WI38 (cell line): ENCODE results near the gene TBX2.

Experiments used
- H3K4me3 ChIP-seq: 2 replicates; pipeline ENCODE4 v1.5.1; 2011; ENCODE audit warnings: low read depth, mild to moderate bottlenecking, control low read depth, low read length
- TF ChIP-seq, protein P1 (sequence below): IDR thresholded peaks from 2 replicates; pipeline ENCODE4 v1.5.1; 2012; ENCODE audit warnings: low read depth, mild to moderate bottlenecking, control low read depth, low read length

TBX2 gene

DNA sequence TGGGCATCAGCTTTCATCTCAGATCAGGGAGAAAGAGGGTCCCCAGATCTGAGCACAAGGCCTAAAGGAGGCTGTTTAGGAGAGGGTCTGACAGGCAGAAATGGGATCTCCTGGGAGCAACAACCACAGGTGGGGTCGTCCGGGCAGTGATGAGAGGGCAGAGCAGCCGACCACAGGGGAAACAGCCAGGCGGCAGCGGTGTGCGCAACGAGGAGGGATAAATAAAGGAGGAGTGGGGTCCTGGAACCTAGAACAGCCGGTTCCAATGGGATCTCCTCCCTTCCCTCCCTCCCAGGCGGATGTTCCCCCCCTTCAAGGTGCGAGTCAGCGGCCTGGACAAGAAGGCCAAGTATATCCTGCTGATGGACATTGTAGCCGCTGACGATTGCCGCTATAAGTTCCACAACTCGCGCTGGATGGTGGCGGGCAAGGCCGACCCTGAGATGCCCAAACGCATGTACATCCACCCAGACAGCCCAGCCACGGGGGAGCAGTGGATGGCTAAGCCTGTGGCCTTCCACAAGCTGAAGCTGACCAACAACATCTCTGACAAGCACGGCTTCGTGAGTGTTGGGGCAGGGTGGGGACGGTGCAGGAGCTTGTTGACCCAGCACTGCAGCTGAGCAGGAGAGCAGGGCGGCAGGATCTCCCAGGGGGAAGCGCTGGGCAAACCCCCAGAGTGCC is 1.9 kb downstream of the TBX2 start:
- TF ChIP-seq, protein P1, sequence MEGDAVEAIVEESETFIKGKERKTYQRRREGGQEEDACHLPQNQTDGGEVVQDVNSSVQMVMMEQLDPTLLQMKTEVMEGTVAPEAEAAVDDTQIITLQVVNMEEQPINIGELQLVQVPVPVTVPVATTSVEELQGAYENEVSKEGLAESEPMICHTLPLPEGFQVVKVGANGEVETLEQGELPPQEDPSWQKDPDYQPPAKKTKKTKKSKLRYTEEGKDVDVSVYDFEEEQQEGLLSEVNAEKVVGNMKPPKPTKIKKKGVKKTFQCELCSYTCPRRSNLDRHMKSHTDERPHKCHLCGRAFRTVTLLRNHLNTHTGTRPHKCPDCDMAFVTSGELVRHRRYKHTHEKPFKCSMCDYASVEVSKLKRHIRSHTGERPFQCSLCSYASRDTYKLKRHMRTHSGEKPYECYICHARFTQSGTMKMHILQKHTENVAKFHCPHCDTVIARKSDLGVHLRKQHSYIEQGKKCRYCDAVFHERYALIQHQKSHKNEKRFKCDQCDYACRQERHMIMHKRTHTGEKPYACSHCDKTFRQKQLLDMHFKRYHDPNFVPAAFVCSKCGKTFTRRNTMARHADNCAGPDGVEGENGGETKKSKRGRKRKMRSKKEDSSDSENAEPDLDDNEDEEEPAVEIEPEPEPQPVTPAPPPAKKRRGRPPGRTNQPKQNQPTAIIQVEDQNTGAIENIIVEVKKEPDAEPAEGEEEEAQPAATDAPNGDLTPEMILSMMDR, result no peak
- H3K4me3 ChIP-seq, result peak overlapping the region; percentile 98

DNA sequence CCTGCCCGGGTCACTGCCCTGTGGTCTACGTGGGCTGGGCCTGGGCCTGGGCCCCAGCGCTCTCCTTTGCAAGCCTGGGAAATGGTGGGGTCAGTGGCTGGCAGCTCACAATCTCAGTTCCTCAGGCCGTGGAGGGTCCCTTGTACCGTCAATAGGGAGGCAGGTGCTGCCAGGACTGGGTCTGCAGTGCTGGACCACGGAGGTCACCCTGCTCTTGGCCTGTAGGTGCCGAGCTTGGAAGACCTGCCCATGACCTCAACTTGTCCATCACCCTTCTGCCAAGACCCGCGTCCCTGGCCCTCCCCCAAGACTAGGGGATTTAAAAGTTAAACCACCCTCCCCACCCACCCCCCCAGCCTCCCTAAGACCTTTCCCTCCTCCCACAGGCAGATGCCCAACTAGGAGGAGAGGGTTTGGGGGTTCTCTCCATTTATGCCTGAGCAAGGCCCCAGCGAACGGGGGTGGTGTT is 2.5 kb downstream of the TBX2 start:
- H3K4me3 ChIP-seq, result peak overlapping the region; percentile 98
- TF ChIP-seq, protein P1, result no peak

DNA sequence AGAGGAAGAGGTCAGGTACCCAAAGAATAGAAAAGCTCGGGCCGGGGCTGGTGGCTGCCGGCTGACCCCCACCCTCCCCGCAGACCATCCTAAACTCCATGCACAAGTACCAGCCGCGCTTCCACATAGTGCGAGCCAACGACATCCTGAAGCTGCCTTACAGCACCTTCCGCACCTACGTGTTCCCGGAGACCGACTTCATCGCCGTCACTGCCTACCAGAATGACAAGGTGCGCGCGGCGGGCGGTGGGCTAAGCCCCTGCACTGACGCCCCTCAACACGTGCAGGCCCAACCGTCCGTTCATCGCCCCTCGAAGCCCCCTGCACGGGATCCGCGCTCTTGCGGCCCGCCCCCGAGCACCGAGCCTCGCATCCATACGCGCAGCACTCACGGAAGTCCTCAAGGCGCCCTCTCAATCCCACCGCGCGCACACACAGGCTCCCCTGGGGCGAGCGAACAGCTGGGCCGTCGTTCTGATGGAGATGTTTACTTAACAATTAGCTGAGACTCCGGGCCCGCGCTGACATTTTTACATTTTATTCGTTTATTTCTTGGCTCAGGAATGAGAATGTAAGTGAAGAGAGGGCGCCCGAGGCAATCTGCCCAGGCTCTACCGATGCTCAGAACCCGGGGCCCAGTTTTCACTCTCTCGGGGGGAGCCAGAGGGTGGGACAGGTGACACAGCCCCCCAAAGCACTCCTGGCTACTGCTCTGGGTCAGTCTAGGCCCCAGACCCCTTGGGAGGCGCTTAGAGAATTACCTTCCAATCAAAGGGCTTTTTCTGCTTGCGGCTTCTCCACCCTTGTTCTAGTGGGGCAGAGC is 3.5 kb downstream of the TBX2 start:
- H3K4me3 ChIP-seq, result peak overlapping the region; percentile 98
- TF ChIP-seq, protein P1, result no peak

DNA sequence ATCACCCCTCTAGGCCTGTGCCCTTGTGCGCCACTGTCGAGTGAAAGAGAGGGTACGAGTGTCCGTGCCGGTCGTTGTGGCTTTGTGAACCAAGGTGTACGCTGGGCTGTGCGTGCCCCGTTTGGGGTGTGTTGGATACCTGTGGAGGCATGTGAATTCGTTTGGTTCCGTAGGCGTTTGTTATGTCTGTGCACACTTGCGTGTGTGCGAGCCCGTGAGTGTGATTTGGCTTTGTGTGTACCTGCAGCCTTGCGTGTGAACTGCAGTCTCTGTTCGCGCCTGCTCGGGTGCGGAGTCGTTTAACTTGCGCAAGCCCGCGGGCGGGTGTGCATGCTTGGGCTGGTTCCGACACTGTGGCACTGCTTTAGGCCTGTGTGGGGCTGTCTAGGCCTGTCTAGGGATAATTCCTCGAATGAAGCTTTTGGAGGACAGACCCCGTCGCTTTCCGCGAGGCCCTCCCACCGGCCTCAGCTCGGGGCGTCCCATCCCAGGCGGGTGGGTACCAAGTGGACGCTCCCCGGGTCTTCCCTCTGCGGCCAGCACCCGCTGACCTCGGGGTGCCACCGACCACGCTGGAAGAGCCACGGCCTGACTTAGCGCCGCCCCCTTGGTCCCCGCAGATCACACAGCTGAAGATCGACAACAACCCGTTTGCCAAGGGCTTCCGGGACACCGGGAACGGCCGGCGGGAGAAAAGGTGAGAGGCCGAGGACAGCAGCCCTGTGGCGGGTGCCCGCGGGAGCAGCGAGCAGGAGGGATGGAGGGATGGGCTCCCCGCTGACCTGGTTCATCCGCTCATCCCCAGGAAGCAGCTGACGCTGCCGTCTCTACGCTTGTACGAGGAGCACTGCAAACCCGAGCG is 4.4 kb downstream of the TBX2 start:
- TF ChIP-seq, protein P1, result no peak
- peak overlapping the region; percentile 98 for H3K4me3 ChIP-seq

DNA sequence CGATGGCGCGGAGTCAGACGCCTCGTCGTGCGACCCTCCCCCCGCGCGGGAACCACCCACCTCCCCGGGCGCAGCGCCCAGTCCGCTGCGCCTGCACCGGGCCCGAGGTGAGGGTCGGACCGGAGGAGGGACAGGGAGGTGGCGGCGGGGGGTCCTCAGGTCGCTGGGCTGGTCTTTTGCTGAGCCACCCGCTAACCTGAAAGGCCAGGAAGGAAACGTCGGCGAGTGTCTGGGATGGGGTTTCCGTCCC is 4.9 kb downstream of the TBX2 start:
- peak overlapping the region; percentile 98 for H3K4me3 ChIP-seq
- TF ChIP-seq, protein P1, result no peak

DNA sequence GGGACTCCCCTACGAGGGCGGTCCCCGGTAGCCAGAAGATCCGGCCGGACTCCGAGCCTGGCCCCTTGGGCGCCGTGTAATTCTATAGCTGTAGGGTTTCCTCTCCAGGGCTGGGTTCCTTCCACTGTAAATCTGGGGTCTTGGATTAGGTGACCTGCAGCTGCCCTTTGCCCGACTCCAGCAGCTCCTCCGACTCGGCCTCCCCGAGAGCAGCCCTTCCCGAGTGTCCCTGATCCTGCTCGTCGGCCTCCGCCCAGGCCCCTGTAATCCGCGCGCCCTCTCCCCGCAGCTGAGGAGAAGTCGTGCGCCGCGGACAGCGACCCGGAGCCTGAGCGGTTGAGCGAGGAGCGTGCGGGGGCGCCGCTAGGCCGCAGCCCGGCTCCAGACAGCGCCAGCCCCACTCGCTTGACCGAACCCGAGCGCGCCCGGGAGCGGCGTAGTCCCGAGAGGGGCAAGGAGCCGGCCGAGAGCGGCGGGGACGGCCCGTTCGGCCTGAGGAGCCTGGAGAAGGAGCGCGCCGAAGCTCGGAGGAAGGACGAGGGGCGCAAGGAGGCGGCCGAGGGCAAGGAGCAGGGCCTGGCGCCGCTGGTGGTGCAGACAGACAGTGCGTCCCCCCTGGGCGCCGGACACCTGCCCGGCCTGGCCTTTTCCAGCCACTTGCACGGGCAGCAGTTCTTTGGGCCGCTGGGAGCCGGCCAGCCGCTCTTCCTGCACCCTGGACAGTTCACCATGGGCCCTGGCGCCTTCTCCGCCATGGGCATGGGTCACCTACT is 5.5 kb downstream of the TBX2 start:
- H3K4me3 ChIP-seq, result peak overlapping the region; percentile 98
- TF ChIP-seq, protein P1, result no peak
